Effector CD4-positive, alpha-beta T cell (primary cell): ENCODE data around the gene TROAP.
"Not testable (repeated sequence)": the region's sequence is repeated elsewhere in the genome, so short reads cannot be mapped to it uniquely, and the experiment has no call there.

Experiments used
- DNase-seq: peaks from one replicate; pipeline ENCODE4 v3.0.0-alpha.2; 2020

The TROAP gene

DNA sequence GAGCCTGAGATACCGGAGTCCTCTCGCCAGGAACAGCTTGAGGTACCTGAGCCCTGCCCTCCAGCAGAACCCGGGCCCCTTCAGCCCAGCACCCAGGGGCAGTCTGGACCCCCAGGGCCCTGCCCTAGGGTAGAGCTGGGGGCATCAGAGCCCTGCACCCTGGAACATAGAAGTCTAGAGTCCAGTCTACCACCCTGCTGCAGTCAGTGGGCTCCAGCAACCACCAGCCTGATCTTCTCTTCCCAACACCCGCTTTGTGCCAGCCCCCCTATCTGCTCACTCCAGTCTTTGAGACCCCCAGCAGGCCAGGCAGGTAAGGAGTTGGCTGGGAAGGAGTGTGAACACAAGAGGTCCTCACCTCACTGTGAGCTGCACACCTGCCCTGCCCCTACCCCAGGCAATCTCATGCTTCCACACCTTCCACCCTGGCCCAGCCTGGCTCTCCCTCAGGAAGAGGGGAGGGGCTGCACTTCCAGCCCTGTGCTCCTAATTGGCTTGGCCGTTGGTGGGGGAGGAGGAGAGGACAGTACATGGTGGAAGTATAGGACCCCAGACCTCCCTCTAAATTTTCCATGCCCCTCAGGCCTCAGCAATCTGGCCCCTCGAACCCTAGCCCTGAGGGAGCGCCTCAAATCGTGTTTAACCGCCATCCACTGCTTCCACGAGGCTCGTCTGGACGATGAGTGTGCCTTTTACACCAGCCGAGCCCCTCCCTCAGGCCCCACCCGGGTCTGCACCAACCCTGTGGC, 7.8 kb downstream of the TROAP start:
- DNase-seq: no peak

- no peak for DNase-seq
Observed at GRCh38 chr12:49331380-49332222, 8.5 kb downstream of the TROAP start.

- no peak for DNase-seq
Observed at GRCh38 chr12:49332441-49332861, 9.4 kb downstream of the TROAP start.

DNA sequence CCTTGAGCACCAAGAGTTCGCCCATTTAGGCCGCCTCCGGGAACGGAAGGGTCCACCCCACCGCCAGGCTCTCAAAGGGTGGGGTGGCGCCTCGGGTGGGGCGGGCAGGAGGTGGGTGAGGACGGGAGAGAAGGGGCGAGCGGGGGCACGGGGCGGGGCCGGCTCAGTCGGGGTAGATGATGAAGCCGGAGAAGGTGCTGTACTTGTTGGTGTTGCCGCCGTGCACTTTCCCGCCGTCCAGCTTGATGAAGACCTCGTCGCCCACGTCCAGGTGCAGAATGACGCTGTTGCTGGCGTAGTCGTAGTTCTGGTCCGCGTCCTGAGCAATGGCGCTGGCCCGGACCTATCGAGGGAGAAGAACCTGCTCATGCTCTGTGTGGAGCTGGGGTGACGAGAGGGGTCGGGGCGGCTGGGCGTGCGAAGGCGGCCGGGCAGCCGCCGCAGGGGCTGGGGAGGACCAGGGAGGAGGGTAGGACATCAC, 9.9 kb downstream of the TROAP start:
- DNase-seq: no peak

- DNase-seq: not testable (repeated sequence)
Observed at GRCh38 chr12:49333778-49334177, 10.7 kb downstream of the TROAP start.

DNA sequence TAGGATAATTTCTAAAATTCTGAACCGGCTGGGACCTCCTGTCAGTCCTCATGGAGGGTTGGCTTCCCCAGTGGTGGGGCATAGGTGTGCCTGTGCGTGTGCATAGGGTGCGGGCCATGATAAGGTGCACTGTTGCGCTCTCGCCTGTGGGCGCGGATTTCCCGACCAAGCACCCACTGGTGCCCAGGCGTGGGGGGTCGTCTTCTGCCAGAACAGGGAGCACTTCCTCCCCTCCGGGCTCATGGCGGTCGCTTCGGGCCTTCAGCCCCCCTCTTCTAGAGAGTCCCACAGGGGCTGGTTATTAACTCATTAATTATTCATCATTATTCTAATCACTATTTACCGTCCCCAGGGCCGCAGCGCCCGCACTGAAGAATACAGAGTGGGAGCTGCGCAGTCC, 11.2 kb downstream of the TROAP start:
- DNase-seq: no peak

GRCh38 chr12:49334681-49335080, 11.6 kb downstream of the TROAP start:
- DNase-seq: no peak

DNA sequence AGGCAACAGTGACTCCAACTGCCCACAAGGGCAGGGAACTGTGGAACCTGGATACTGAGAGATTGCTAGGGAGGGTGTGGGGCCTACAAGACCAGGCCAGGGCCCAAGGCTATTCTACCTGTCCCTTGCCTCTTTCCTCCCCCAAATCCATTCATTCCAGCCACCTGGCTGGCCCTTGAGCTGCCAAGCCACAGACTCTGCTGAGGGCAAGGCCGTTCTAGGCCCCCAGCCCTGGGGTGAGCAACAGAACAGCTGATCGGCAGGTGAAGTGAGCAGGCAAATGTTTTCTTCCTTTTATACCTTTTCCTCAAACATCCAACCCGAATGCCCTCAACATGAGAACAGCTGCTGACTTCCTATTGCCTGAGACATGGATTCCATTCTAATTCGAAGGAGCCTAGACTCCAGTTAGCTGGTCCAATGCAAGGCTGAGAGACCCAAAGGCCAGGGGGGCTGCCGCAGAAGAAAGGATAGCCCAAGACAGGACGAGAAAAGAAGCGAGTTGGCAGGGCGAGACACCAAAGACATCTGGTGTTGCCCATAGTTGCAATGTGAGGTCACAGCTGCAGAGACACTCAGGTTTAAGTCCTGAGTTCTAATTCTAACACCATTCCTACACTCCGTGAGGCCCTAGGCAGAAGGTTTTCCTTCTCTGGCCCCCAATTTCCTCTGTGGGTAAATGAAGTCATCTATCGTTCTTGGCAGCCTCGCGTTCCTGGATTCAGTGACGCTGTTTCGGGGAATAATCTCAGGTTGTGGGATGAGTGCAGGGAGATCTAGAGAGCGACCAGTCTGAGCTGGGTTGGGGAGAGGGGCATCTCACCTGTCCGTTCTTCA, 12.3 kb downstream of the TROAP start:
- DNase-seq: no peak

GRCh38 chr12:49335955-49336644, 13.0 kb downstream of the TROAP start:
- no peak for DNase-seq

DNA sequence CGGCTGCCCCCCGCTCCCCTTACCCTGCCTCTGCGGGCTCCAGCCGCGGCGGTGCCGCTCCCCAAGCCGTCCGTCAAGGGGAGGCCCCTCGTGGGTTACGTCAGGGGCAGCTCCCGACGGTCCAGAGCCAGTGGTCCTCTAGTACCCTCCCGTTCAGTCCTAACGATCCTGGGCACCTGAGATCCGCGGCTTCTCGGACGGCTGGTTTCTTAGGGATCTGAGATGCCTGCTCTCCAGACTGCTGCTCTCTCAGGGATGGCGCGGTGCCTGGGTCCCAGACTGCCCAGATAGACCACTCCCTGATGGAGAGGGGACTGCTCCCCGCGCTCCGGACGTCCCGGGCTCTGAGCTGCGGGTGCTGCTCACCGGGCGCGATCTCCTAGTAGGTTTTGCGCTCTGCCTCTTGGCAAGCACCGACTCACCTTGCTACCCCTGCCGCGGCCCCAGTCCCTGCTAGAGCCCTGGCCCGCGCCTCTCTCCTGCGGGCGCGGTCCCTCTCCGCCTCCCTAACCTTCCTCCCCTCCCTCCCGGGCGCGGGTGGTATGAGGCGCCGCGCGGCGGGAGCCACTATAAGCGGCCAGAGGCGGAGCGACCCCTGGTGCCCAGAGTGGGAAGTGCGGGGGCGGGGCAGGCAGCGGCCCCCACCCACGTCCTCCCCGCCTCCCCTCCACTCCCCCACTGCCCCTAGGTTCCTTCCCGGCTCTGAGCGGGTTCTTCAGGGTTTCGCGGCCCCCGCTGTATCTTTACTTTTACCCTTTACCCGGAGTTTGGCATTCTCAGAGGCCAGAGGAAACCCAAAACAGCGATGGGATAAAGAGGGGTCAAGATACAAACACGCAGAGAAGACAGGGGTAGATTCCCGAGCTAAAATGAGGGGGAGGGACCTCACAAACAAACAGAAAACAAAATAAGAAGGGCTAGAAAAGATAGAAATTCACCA, 13.9 kb downstream of the TROAP start, which contains the start of gene C1QL4:
Gene C1QL4 (minus strand): TSS at position 544 of the 940 bp plus-strand sequence. CDS start 711 bp downstream, outside the sequence.
- DNase-seq: peak; percentile 83

DNA sequence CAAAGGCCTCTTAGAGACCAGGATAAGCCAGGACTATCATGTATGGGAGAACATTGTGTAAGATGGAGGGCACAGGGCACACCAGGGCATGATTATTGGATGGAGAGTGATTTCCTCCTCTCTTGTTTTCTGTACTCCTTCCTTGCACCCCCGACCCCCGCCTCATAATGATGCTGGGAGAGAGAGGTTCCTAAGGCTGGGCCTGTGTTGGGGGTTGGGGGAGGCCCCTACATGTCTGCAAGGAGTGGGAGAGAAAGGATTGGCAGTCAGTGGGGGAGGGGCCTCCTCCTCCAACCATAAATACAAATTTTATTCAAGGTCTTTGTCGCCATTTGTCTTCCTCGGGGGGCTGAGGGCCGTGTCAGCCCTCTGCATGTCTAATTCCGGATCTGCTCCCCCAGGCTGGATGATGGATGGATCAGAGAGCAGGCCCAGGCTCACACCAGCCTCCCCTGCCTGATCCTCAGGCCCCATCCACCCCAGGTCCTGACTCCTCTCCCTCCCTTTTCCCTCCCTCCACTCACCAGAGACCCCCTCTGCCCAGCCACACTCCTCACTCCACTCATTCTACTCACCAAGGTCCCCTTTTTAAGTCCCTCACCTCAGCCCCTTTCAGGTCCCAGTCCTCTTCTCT, 15.9 kb downstream of the TROAP start:
- DNase-seq: no peak

DNA sequence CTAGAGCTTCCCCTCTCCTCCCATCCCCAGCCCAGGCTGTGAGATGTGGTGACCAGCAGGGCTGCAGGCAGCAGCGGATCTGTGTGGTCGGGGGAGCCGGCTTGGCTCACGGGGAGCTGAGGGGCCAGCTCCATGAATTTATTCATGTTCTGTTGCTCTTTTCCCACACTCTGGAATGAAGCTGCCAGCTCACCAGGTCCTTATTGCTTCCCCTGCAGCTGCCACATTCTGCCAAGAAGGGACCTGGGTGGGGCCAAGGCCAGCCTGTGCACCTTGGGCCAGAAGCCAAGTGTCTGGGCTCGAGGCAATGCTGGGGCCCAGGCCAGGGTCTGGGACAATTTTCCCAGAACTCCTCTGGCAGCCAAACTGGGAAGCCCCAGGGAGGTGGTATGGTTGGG, 16.4 kb downstream of the TROAP start:
- DNase-seq: no peak

DNA sequence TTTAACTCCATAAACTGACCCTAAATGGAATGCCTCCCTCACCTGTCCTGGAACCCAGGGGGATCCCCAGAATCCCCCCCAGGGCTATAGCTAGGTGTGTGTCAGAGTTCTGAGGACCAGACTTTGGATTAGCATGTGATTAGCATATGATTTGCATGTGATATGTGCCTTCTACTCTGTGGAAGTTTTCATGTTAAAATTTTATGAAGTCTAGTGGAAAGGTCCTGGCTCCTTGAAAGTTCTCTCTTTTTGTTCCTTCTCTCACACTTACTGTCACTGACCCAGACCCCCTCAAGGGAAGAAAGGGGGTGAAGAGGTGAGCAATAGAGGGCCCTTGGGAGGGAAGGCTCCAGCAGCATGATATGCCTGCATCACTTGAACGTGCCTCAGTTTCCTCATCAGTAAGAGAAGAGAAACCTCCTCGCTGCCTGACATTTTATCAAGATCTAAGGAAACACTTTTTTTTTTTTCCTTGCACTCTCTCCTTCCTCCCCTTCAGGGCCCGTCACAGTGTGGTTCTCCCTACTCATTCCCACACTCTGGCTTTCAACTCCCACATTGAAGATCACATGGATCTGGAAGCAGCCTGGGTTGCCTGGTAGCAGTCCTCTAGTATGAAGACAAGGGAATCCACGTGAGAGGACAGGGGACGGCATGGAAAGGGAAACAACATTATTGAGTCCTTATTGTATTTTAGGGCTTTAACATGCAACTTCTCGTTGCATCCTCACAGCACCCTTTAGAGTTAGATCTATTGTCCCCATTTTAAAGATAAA, 17.2 kb downstream of the TROAP start:
- no peak for DNase-seq

GRCh38 chr12:49340971-49341776, 18.1 kb downstream of the TROAP start:
- no peak for DNase-seq

GRCh38 chr12:49341777-49342065, 18.7 kb downstream of the TROAP start:
- DNase-seq: no peak

DNA sequence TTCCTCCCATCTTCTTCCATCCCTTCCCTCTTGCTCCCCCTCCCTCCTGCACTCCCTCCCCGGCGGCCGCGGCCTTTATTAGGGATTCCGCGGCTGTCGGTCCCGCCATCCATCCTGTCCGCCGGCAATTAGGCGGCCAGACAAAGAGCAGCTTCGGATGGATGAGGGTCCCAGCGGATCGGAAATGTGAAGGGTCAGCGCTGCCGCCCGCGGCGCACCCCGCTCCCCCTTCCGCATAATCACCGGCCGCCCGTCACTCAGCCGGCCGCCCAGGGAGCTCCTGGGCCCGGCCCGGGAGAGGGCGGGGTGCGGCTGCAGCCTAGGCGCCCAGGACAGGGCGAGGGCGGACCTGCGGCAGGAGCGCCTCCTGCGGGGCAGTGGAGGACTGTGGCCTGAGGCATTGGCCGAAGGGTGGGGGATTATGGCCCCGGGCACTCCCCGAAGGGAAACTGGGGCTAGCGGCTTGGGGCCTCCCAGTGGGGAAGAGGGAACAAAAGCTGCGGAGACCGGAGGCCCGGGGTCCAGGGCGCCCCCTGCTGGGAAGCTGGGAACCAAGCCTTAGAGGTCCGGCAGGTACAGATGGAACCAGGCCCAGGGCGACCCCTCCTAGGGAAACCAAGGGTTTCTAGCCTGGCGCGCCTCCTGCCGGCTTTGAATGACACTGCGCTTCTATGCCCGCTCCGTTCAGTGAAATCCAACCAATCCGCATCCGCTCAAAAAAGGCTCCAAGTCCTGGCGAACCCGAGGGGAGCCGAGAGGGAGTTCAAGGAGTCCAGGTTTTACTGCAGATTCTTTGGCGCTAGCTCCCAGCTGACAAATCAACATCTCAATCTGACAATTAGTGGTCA, 19.2 kb downstream of the TROAP start:
- DNase-seq: peak; percentile 59

DNA sequence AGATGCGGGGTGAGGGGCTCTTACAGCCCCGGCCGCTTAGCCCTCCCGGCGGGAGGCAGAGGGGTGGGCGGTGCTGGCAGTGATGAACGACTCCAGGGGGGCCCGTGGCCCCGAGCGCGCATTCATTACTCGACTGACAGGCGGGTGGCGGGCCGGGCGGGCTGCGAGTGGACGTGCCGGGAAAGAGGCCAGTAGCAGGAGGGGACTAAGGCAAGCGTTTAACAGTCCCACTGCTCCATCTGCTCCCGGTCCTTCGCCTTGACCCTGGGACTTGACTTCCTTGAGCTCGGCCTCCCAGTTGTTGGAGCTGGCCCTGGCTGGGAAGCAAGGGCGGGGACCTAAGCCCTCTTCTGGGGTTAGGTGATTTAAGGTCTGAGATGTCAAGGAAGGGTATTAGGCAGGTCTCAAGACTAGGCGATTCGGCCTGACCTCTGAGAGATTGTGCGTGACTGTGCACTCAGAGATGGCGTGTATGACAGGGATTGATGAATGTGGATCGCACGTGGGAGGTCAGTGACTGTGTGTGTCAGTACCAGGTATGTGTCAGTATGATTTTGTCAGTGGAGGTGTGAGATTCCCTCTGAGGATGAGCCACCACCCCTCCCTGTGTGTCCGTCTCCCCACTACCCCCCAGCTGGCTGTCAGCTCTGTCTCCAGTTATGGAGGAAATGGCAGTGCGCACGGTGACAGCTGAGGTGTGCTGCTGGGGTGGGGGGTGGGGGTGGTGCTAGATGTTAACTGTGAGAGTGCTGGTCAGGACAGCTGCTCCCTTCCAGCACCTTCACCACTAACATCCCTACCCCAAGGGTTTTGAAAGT, 20.1 kb downstream of the TROAP start:
- no peak for DNase-seq
